Thoracic aorta (tissue), 2 donors: ENCODE data around the gene YY1AP1. TPM values are rescaled to one million over a fixed set of nuclear protein-coding genes. Genes with fewer than 3 reads are reported as not detected.

ENCODE experiments used
- ATAC-seq: fragments of 150-250 bp; one replicate; pipeline ENCODE4 v1.8.0; 2017; ENCODE audit warnings: low read depth; ENCODE audit not compliant: insufficient number of reproducible peaks, low FRiP score
- DNase-seq: peaks from one replicate; pipeline ENCODE4 v3.0.0-alpha.2; 2020; ENCODE audit warnings: low spot score
- H3K27ac ChIP-seq, 2 donors: fragments of 200-600 bp; sonication (generic); 1 replicate in 1 of 2; 2 replicates in 1 of 2; pipeline ENCODE4 v1.5.1; 2016; ENCODE audit warnings: mild to moderate bottlenecking in 2 of 2, moderate library complexity in 2 of 2
- H3K27me3 ChIP-seq: fragments of 200-600 bp; sonication (generic); replicated peaks from 2 replicates; pipeline ENCODE4 v1.6.0; 2016; ENCODE audit warnings: mild to moderate bottlenecking; ENCODE audit not compliant: insufficient read depth
- H3K36me3 ChIP-seq: fragments of 200-600 bp; sonication (generic); one replicate; pipeline ENCODE4 v1.5.1; 2016
- H3K4me1 ChIP-seq, 2 donors: fragments of 200-600 bp; sonication (generic); 1 replicate in 1 of 2; 2 replicates in 1 of 2; pipeline versions ENCODE4 v1.5.1 to v1.6.0; 2016; ENCODE audit warnings: low read depth in 2 of 2, mild to moderate bottlenecking in 1 of 2; ENCODE audit not compliant: control insufficient read depth in 1 of 2
- H3K4me3 ChIP-seq: fragments of 200-600 bp; sonication (generic); 2 replicates; pipeline ENCODE4 v1.5.1; 2016; ENCODE audit warnings: mild to moderate bottlenecking
- H3K9me3 ChIP-seq: fragments of 200-600 bp; sonication (generic); 2 replicates; pipeline ENCODE4 v1.5.1; 2016
- total RNA-seq, 2 donors: library from RNA; depleted of rRNA; stranded (reverse); fragments of >200 nt; gene quantifications; one replicate each; pipeline versions ENCODE4 v1.1.0 to v1.2.3, GENCODE V29; 2016
- TF ChIP-seq, protein P1 (sequence below): fragments of 200-600 bp; sonication (generic); IDR thresholded peaks from one replicate; pipeline ENCODE4 v1.5.1; 2019; ENCODE audit warnings: antibody characterized with exemption

YY1AP1 gene
- total RNA-seq, 2 donors from 2014 or later = 156 to 197 TPM

DNA sequence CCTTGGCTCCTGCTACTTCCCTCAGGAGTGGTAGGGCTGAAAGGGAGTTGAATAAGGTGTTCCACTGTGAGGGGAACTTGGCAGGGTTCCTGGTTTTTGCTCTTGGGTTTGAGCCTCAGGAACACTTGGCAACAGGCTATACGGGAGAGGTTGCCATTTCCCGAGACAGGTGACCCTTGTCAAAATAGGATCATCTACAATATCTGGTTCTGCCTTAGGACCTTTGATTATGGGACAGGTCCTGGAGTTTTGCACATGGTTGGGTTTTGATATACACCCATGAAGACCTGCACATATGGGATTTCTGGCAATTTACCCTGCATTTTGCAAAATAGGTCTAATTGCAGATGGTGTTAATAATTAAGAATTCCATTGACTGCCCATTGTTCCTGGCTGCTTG is 31.1 kb downstream of the YY1AP1 start:
- no peaks in the 10 kb centered on the region for H3K9me3 ChIP-seq
- H3K27me3 ChIP-seq = no peaks in the 10 kb centered on the region
- H3K36me3 ChIP-seq = peaks cover 36% of the 10 kb centered on the region
- H3K27ac ChIP-seq = no peak overlapping the region
- TF ChIP-seq, protein P1, sequence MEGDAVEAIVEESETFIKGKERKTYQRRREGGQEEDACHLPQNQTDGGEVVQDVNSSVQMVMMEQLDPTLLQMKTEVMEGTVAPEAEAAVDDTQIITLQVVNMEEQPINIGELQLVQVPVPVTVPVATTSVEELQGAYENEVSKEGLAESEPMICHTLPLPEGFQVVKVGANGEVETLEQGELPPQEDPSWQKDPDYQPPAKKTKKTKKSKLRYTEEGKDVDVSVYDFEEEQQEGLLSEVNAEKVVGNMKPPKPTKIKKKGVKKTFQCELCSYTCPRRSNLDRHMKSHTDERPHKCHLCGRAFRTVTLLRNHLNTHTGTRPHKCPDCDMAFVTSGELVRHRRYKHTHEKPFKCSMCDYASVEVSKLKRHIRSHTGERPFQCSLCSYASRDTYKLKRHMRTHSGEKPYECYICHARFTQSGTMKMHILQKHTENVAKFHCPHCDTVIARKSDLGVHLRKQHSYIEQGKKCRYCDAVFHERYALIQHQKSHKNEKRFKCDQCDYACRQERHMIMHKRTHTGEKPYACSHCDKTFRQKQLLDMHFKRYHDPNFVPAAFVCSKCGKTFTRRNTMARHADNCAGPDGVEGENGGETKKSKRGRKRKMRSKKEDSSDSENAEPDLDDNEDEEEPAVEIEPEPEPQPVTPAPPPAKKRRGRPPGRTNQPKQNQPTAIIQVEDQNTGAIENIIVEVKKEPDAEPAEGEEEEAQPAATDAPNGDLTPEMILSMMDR = no peak
- H3K4me3 ChIP-seq = no peak overlapping the region
- ATAC-seq = no peak
- DNase-seq = no peak
- no peaks in the 10 kb centered on the region for H3K4me1 ChIP-seq

DNA sequence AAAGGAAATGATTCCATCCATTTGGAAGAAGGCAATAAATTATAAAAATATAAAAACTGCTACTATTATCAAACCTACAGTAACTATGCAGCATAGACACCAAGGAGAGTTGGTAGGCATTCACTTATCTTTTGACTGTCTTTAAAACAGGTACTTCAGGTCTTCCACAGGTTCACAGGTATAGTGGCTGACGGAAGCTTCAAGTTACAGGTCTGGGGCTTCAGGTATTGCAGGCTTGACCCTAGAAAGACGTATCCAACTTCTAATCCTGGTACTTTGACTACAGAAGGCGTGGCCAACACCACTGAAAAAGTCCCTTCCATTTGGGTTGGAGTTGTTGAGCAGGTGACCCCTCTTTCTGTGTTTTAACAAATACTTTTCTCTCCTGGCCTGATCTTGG is 35.6 kb downstream of the YY1AP1 start:
- DNase-seq (no peak), ATAC-seq (no peak)
- Histone ChIP-seq H3K27me3 (no peaks in the 10 kb centered on the region), H3K4me1 (peaks cover 0 to 23% of the 10 kb centered on the region in 2 donors), H3K4me3 (no peak overlapping the region), H3K36me3 (no peaks in the 10 kb centered on the region), H3K9me3 (no peaks in the 10 kb centered on the region), H3K27ac (no peak overlapping the region)
- TF ChIP-seq, protein P1 = no peak

DNA sequence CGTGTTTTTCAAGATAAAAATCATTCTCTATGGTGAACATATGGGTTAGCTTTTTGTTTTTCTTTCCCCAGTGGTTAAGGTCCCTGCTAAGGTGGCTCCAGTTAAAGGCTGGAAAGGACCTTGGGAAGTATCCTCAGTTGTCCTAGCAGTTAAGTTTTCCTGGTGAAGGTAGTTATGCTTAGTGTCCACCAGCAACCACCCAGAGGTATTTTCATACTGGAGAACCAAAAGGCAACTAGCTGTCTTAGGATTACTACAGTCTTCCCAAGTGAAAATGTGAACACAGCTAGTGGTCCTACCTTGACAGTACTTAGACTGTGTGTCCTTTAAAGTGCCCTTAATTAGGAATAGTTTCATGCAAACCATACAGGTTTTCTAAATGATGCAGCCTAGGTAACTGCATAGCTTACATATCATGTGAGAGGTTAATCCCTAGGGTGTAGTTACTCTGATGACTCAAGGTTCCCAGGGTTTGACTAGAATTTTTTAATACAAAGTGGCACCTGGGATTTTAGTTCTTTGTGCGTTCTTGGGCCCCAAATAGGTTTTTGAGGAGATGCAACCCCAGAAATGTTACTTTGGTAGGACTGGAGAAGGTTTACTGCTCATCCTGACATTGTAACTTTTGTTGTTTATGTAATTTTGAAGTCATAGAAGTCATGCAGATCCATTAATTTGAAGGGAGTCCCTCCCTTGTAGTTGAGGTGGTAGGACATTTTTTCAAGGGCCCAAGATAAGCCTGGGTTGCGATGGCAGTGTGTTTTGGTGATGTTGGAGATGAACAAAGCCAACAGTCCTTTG is 36.5 kb downstream of the YY1AP1 start:
- TF ChIP-seq, protein P1 = no peak
- no peaks in the 10 kb centered on the region for H3K9me3 ChIP-seq
- DNase-seq = no peak
- H3K4me3 ChIP-seq = peak overlapping the region; percentile 42
- peaks cover 0 to 27% of the 10 kb centered on the region in 2 donors for H3K4me1 ChIP-seq
- no peaks in the 10 kb centered on the region for H3K27me3 ChIP-seq
- H3K36me3 ChIP-seq = no peaks in the 10 kb centered on the region
- no peak overlapping the region for H3K27ac ChIP-seq
- no peak for ATAC-seq

DNA sequence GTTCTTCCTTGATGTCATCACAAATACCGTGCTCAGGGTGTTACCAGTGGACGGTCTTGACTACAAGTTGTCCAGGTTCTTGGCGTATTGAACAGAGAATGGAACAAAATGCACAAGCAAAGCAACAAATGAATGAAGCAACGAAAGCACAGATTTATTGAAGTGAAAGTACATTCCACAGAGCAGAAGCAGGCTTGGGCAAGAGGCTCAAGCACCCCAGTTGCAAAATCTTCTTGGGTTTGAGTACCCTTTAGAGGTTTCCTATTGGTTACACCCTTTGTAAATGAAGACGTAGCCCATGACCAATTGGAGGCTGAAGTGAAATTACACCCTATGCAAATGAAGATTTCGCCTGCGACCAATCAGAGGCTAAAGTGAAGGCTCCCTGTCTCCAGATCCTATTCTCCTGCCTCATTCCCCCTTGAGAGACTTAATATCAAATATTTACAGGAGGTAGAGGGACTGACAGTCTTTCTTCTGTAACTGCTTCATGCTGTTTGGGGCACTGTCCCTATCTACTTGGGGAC is 38.3 kb downstream of the YY1AP1 start:
- ATAC-seq (no peak), DNase-seq (no peak)

DNA sequence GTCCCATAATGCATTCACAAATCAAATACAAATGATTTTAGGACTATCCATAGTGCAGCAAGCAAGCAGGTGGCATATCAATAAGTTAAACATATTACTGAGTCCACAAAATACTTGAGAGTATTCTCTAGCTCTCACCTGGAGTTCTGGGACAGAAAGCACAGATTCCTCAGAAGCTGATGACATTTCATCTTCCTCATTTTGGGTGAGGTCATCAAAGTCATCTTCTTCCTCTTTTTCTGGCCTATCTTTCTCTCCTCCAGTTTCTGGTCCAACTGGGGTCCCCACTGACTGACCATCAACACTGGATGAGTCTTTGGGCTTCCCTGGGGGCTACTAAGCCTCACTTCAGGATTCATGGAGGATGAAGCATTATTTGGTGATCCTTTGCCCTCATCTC is 38.9 kb downstream of the YY1AP1 start:
- no peaks in the 10 kb centered on the region for H3K27me3 ChIP-seq
- TF ChIP-seq, protein P1 = no peak
- no peak overlapping the region for H3K4me3 ChIP-seq
- no peak overlapping the region for H3K27ac ChIP-seq
- ATAC-seq (no peak), DNase-seq (no peak)
- H3K9me3 ChIP-seq = no peaks in the 10 kb centered on the region
- no peaks in the 10 kb centered on the region for H3K36me3 ChIP-seq
- peaks cover 11 to 51% of the 10 kb centered on the region in 2 donors for H3K4me1 ChIP-seq

More for the DNA sequence above, 38.3 kb downstream of the YY1AP1 start:
- Histone ChIP-seq H3K9me3 (no peaks in the 10 kb centered on the region), H3K4me1 (peaks cover 10 to 45% of the 10 kb centered on the region in 2 donors), H3K27ac (no peak overlapping the region), H3K27me3 (no peaks in the 10 kb centered on the region), H3K4me3 (no peak overlapping the region), H3K36me3 (no peaks in the 10 kb centered on the region)
- TF ChIP-seq, protein P1 = no peak
